ENCODE data around the gene SLC2A1.
A peak's percentile ranks its signal among the peaks of the same experiment; 100 is the strongest.

Gene SLC2A1

DNA sequence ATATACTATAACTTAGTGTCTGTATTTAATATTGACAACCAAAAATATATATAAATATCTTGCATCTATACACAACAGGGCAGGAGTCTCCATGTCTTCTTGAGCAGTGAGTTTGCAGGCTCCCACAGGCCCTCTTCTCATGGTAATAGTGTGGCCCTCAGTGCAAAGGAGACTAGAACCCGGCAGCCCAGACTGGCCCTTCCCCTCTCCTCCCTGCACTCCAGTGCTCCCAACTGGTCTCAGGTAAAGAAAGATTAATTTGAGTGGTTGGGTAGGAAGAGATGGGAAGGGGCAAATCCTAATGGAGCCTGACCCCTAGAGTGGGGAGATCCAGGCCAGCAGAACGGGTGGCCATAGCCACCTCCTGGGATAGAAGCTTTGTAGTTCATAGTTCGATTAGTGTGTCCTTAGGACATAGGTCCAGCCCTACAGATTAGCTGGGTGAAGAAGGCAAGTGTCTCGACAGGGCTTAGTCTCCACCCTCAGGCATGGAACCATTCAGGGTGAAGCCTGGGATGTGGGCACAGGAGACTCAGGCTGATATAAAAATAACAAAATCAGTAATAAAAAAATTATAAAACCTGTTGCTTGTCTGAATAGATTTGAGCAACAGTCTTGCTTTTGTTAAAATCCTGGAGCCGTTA is 32.3 kb downstream of the SLC2A1 start:
- H3K27ac ChIP-seq (ENCODE audit: extremely low read depth, low read depth, low read length): no peak overlapping the region
- H3K36me3 ChIP-seq (ENCODE audit: control insufficient read depth in 2 of 2, insufficient read depth in 1 of 2, low read length in 2 of 2): peaks cover 0 to 58% of the 10 kb centered on the region in 2 experiments; a peak in 2 of 3 replicates
- no peaks in the 10 kb centered on the region for H3K9me3 ChIP-seq (ENCODE audit: control insufficient read depth, insufficient read depth, low read depth, low read length)
- ChIA-PET POLR2A (no interaction called here), CTCF (interaction anchor here (0.6 to 6.1 kb wide), 2 partner anchors 147 to 160 kb away, joined by 3 to 70 read pairs; no protein-coding TSS in a partner anchor)
- TF ChIP-seq ZNF610 (tag by site-specific recombination; IDR thresholded peaks at IDR 0.05; ENCODE audit: borderline replicate concordance) (no peak), SCRT2 (tag by site-specific recombination; IDR thresholded peaks at IDR 0.05) (peak; percentile 73), ZNF132 (tag by site-specific recombination; IDR thresholded peaks at IDR 0.05; ENCODE audit: borderline replicate concordance) (no peak), SALL2 (tag by site-specific recombination; IDR thresholded peaks at IDR 0.05; ENCODE audit: borderline replicate concordance) (no peak)
- H3K4me1 ChIP-seq (ENCODE audit: control insufficient read depth, insufficient read depth, low read length): peaks cover 5% of the 10 kb centered on the region; the same call in 1 of the 2 replicates
- no peak overlapping the region for H3K4me3 ChIP-seq (ENCODE audit: low read depth, low read length)

DNA sequence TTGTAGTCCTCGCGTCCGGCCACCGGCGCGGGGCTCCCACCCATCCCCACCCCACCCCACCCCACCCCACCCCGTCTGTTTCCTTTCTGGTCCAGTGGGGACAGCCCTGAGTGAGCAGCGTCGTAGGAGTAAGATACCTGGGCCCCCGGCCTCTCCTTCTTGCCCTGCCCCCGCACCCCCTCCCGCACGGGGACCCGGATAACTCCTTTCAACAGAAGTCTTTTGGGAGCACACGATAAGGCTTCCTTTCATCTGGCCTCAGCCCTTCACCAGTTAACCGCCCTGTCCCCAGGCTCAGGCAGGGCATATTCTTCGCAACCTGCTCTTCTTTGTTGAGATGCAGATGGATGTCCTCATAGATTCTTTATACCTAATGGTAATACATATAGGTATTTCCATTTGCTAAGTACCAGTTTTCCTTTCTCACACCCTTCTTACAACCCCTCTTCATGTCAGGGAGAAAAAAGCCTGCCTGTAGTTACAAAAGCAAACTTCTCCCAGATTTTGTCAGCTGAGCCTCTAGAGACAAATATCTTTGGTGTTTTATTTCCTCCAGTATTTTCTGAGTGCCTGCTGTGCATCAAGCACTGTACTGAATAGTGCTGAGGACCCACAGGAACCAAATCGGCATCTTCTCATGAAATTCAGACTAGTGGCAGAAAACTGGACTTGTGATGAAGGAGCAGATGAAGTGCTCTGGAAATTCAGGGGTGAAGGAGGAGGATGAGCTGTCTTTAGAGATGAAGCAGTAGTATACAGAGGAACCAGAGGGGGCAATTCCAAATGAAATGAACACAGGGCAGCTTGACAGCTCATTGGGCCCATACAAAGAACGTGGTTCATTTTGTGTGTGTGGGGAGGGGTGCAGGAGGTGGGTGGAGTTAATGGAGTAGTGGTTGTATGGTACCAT is 33.6 kb downstream of the SLC2A1 start:
- Histone ChIP-seq H3K4me1 (ENCODE audit: control insufficient read depth, insufficient read depth, low read length) (peaks cover 5% of the 10 kb centered on the region; the same call in 1 of the 2 replicates), H3K9me3 (ENCODE audit: control insufficient read depth, insufficient read depth, low read depth, low read length) (no peaks in the 10 kb centered on the region), H3K36me3 (ENCODE audit: control insufficient read depth in 2 of 2, insufficient read depth in 1 of 2, low read length in 2 of 2) (peaks cover 0 to 49% of the 10 kb centered on the region in 2 experiments; a peak in 2 of 3 replicates), H3K27ac (ENCODE audit: extremely low read depth, low read depth, low read length) (peak overlapping the region; percentile 72; the same call in 1 of the 2 replicates), H3K4me3 (ENCODE audit: low read depth, low read length) (peak overlapping the region; percentile 63)
- ChIA-PET CTCF (interaction anchor here (0.6 to 6.1 kb wide), 5 partner anchors 12 to 148 kb away, joined by 3 to 70 read pairs (median 5); no protein-coding TSS in a partner anchor), POLR2A (interaction anchor here (0.8 to 1.6 kb wide), 6 partner anchors 10 to 178 kb away, joined by 3 to 6 read pairs (median 4); partner anchors contain the start of genes C1orf50 and P3H1)
- no peak for TF ChIP-seq GLIS2 (tag by site-specific recombination; IDR thresholded peaks at IDR 0.05)
- TF ChIP-seq ZNF214 (tag by site-specific recombination; IDR thresholded peaks at IDR 0.05; ENCODE audit: borderline replicate concordance): no peak
- TF ChIP-seq, protein P1, sequence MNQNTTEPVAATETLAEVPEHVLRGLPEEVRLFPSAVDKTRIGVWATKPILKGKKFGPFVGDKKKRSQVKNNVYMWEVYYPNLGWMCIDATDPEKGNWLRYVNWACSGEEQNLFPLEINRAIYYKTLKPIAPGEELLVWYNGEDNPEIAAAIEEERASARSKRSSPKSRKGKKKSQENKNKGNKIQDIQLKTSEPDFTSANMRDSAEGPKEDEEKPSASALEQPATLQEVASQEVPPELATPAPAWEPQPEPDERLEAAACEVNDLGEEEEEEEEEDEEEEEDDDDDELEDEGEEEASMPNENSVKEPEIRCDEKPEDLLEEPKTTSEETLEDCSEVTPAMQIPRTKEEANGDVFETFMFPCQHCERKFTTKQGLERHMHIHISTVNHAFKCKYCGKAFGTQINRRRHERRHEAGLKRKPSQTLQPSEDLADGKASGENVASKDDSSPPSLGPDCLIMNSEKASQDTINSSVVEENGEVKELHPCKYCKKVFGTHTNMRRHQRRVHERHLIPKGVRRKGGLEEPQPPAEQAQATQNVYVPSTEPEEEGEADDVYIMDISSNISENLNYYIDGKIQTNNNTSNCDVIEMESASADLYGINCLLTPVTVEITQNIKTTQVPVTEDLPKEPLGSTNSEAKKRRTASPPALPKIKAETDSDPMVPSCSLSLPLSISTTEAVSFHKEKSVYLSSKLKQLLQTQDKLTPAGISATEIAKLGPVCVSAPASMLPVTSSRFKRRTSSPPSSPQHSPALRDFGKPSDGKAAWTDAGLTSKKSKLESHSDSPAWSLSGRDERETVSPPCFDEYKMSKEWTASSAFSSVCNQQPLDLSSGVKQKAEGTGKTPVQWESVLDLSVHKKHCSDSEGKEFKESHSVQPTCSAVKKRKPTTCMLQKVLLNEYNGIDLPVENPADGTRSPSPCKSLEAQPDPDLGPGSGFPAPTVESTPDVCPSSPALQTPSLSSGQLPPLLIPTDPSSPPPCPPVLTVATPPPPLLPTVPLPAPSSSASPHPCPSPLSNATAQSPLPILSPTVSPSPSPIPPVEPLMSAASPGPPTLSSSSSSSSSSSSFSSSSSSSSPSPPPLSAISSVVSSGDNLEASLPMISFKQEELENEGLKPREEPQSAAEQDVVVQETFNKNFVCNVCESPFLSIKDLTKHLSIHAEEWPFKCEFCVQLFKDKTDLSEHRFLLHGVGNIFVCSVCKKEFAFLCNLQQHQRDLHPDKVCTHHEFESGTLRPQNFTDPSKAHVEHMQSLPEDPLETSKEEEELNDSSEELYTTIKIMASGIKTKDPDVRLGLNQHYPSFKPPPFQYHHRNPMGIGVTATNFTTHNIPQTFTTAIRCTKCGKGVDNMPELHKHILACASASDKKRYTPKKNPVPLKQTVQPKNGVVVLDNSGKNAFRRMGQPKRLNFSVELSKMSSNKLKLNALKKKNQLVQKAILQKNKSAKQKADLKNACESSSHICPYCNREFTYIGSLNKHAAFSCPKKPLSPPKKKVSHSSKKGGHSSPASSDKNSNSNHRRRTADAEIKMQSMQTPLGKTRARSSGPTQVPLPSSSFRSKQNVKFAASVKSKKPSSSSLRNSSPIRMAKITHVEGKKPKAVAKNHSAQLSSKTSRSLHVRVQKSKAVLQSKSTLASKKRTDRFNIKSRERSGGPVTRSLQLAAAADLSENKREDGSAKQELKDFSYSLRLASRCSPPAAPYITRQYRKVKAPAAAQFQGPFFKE (tag by site-specific recombination; IDR thresholded peaks at IDR 0.05; ENCODE audit: borderline replicate concordance): no peak
- TF ChIP-seq ZNF174 (tag by site-specific recombination; IDR thresholded peaks at IDR 0.05): no peak
- TF ChIP-seq, protein P2, sequence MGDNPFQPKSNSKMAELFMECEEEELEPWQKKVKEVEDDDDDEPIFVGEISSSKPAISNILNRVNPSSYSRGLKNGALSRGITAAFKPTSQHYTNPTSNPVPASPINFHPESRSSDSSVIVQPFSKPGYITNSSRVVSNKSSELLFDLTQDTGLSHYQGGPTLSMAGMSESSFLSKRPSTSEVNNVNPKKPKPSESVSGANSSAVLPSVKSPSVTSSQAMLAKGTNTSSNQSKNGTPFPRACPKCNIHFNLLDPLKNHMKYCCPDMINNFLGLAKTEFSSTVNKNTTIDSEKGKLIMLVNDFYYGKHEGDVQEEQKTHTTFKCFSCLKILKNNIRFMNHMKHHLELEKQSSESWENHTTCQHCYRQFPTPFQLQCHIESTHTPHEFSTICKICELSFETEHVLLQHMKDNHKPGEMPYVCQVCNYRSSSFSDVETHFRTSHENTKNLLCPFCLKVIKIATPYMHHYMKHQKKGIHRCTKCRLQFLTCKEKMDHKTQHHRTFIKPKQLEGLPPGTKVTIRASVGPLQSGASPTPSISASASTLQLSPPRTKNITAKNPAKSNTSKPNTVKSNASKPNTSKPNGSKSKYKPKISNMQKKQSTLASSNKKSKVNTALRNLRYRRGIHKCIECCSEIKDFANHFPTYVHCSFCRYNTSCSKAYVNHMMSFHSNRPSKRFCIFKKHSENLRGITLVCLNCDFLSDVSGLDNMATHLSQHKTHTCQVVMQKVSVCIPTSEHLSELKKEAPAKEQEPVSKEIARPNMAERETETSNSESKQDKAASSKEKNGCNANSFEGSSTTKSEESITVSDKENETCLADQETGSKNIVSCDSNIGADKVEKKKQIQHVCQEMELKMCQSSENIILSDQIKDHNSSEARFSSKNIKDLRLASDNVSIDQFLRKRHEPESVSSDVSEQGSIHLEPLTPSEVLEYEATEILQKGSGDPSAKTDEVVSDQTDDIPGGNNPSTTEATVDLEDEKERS (tag by site-specific recombination; IDR thresholded peaks at IDR 0.05): no peak
- 0 out of 2 replicates have a peak, but pooled peaks have one; percentile 8 for TF ChIP-seq ZNF768 (tag by site-specific recombination; IDR thresholded peaks at IDR 0.05)
- TF ChIP-seq ZSCAN30 (tag by site-specific recombination; IDR thresholded peaks at IDR 0.05): no peak
- TF ChIP-seq, protein P3, sequence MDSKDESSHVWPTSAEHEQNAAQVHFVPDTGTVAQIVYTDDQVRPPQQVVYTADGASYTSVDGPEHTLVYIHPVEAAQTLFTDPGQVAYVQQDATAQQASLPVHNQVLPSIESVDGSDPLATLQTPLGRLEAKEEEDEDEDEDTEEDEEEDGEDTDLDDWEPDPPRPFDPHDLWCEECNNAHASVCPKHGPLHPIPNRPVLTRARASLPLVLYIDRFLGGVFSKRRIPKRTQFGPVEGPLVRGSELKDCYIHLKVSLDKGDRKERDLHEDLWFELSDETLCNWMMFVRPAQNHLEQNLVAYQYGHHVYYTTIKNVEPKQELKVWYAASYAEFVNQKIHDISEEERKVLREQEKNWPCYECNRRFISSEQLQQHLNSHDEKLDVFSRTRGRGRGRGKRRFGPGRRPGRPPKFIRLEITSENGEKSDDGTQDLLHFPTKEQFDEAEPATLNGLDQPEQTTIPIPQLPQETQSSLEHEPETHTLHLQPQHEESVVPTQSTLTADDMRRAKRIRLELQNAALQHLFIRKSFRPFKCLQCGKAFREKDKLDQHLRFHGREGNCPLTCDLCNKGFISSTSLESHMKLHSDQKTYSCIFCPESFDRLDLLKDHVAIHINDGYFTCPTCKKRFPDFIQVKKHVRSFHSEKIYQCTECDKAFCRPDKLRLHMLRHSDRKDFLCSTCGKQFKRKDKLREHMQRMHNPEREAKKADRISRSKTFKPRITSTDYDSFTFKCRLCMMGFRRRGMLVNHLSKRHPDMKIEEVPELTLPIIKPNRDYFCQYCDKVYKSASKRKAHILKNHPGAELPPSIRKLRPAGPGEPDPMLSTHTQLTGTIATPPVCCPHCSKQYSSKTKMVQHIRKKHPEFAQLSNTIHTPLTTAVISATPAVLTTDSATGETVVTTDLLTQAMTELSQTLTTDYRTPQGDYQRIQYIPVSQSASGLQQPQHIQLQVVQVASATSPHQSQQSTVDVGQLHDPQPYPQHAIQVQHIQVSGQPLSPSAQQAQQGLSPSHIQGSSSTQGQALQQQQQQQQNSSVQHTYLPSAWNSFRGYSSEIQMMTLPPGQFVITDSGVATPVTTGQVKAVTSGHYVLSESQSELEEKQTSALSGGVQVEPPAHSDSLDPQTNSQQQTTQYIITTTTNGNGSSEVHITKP (tag by site-specific recombination; IDR thresholded peaks at IDR 0.05): 0 out of 2 replicates have a peak, but pooled peaks have one; percentile 36
- TF ChIP-seq ZNF677 (tag by site-specific recombination; IDR thresholded peaks at IDR 0.05): no peak
- TF ChIP-seq, protein P4, sequence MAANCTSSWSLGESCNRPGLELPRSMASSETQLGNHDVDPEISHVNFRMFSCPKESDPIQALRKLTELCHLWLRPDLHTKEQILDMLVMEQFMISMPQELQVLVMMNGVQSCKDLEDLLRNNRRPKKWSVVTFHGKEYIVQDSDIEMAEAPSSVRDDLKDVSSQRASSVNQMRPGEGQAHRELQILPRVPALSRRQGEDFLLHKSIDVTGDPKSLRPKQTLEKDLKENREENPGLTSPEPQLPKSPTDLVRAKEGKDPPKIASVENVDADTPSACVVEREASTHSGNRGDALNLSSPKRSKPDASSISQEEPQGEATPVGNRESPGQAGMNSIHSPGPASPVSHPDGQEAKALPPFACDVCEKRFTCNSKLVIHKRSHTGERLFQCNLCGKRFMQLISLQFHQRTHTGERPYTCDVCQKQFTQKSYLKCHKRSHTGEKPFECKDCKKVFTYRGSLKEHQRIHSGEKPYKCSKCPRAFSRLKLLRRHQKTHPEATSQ (tag by site-specific recombination; IDR thresholded peaks at IDR 0.05): no peak
- no peak for TF ChIP-seq ZNF548 (tag by site-specific recombination; IDR thresholded peaks at IDR 0.05)
